Esophagus muscularis mucosa (tissue), 3 donors: ENCODE measurements around the gene PAX5.

Source experiments
- POLR2AphosphoS5 ChIP-seq, 2 donors: sonication (generic); formaldehyde crosslinking; IDR thresholded peaks; one replicate each; pipeline ENCODE4 v1.6.1; 2017; ENCODE audit warnings: antibody characterized with exemption in 2 of 2
- TF ChIP-seq, protein P1 (sequence below), 3 experiments: fragments of 200-600 bp in 2 of 3; fragments of 450-650 bp in 1 of 3; sonication (generic) in 2 of 3; IDR thresholded peaks; one replicate each; pipeline ENCODE4 v1.5.1; 2017 to 2019; ENCODE audit warnings: antibody characterized with exemption in 3 of 3, mild to moderate bottlenecking in 2 of 3, moderate library complexity in 1 of 3

GRCh38 chr9:36813154-36813553 lies 220.9 kb downstream of the PAX5 start:
- no peak for TF ChIP-seq POLR2AphosphoS5 (IDR thresholded peaks at IDR 0.05)
- TF ChIP-seq, protein P1, sequence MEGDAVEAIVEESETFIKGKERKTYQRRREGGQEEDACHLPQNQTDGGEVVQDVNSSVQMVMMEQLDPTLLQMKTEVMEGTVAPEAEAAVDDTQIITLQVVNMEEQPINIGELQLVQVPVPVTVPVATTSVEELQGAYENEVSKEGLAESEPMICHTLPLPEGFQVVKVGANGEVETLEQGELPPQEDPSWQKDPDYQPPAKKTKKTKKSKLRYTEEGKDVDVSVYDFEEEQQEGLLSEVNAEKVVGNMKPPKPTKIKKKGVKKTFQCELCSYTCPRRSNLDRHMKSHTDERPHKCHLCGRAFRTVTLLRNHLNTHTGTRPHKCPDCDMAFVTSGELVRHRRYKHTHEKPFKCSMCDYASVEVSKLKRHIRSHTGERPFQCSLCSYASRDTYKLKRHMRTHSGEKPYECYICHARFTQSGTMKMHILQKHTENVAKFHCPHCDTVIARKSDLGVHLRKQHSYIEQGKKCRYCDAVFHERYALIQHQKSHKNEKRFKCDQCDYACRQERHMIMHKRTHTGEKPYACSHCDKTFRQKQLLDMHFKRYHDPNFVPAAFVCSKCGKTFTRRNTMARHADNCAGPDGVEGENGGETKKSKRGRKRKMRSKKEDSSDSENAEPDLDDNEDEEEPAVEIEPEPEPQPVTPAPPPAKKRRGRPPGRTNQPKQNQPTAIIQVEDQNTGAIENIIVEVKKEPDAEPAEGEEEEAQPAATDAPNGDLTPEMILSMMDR (IDR thresholded peaks at IDR 0.05), result no peak
